ENCODE measurements around the gene CHST8.
"Not testable (repeated sequence)": the region's sequence is repeated elsewhere in the genome, so short reads cannot be mapped to it uniquely, and the experiment has no call there.

Gene CHST8

DNA sequence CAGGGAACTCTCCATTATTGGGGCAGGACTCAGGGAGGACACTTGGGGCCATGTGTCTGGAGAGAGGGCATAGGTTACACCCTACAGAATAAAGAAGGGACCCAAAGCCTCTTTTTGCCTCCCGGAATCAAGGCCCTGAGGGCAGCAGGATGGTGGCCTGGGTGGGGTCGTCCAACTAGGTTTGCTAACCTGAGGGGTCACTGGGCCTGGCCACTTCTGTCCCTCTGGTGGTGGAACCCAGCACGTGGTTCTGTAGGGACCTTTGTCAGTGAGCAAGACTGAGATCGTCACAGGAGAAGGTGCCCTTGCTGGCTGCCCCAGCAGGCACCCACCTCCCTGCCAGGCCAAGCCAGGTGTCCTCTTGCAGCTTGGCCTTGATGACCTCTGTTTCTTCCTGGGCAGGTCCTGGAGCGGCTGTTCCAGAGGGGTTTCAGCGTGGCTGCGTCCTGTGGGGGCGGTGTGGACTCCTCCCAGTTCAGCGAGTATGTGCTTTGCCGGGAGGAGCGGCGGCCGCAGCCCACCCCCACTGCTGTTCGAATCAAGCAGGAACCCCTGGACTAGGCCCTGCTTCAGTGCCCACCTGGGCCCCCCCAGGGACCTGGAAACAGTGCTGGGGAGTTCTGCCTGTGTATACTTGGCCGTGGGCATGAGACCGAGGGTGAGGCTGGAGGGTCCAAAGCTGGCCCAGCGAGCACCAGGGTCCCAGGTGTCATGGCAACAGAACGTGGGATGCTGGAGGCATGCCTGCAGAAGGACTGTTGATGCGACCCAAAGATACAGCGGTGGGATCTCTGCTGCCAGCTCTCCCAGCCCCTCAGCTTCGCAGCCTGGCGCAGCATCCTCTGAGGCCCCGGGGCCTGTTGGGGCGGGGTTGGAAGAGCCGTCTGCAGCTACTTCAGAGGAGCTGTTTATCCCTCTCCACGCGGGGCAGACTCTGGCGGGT, 190.9 kb downstream of the CHST8 start:
- no peak for DNase-seq (ENCODE audit: low read depth)

DNA sequence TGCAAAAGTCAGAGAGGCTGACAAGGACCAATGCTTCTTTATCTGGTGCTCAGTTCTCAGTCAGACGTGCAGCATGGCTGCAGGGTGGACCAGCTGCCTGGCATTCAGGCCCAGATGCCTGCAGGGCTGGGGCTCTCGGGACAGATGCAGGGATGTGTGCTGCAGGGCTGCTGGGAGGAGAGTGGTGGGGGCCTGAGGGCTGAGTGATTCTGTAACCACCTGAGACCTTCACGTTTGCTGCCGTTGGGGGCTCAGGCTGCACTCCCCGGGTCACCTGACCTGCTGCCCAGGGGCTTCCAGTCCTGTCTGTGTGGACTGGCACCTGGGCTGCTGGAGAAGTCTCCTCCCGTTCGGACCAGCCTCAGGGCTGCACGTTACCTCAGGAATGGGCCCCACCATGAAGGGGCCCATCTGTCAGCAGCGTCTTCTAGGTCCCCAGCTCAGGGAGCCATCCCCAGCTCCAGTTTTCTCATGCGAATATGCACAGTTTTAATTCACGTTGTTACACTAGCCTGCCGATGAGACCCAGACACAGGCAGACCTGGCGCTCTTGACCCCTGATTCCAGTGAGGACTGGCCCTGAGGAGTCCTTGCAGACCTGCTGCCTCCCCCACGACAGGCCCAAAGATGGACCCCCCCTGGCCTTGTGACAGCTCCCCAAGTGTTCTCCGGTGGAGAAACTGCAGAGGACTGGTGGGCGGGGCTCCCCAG, 191.8 kb downstream of the CHST8 start:
- DNase-seq (ENCODE audit: low read depth) = no peak

GRCh38 chr19:33814181-33815165, 192.7 kb downstream of the CHST8 start:
- DNase-seq (ENCODE audit: low read depth) = no peak

DNA sequence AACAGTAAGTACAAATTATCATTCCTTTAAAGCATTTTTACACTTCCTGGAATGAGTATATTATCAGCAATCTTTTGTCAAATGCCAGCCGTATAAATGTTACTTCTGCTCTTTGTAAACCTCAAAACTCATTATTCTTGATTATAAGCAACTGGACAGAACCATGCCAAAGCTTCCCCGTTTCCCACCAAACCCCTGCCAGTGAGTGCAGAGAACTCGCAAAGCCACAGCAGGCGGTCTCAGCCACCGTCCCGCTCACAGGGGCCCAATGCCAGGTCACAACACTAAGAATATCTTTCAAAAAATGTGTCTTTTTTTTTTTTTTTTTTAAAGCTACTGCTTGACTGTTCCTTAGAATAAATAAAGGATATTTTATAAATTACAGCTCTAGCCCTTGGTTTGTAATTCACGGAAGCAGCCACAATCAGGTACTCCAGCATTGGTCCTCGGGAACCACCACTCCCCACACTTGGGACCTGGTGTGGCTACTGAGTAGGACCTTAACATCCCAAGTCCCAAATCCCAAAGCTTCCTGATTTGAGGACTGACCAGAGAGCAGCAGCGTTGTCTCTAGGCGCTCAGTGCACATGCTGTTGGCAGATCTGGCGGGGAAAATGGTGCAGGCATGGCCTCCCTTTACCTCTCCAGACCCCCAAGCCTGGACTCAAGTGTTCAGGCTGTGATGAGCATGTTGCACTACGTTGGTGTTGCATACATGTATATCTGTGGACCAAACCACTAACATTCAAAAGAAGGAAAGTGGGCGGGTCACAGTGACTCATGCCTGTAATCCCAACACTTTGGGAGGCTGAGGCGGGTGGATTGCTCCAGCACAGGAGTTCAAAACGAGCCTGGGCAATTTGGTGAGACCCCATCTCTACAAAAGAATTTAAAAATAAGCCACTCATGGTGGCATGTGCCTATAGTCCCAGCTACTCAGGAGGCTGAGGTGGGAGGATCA, 193.9 kb downstream of the CHST8 start:
- no peak for DNase-seq (ENCODE audit: low read depth)

DNA sequence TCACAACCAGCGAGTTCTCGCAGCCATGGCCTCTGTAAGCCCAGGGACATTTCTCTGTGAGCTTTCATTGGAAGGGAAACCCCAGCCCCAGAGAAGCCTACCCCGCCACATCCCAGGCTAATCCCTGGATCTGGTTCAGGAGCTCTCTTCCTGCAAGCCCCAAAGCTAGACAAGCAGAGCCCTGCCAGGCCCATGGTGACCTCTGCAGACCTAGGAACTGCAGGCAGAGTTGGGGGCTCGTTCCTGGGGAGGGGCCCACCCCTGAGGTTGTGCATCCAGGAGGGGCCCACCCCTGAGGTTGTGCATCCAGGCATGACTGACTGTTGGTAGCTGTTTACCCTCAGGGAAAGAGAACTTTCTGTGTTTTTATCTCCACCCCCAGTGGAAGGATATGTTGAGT, 196.7 kb downstream of the CHST8 start:
- no peak for DNase-seq (ENCODE audit: low read depth)

DNA sequence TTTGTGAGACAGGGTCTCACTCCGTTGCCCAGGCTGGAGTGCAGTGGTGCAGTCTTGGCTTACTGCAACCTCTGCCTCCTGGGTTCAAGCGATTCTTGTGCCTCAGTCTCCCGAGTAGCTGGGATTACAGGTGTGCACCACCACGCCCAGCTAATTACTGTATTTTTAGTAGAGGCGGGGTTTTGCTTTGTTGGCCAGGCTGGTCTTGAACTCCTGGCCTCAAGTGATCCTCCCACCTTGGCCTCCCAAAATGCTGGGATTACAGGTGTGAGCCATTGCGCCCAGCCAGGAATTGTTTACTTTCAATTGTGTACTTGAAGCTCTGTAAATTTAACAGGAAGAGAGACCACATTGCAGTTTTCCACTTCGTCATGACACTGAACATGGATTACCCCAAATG, 197.3 kb downstream of the CHST8 start:
- DNase-seq (ENCODE audit: low read depth) = not testable (repeated sequence)

GRCh38 chr19:33819506-33819879, 197.7 kb downstream of the CHST8 start:
- DNase-seq (ENCODE audit: low read depth) = no peak

GRCh38 chr19:33819880-33820781, 198.4 kb downstream of the CHST8 start:
- no peak for DNase-seq (ENCODE audit: low read depth)

- no peak for DNase-seq (ENCODE audit: low read depth)
Measured at GRCh38 chr19:33821871-33822270, 200.1 kb downstream of the CHST8 start.
